Measurements from ENCODE around the gene EVI2B.

- TF ChIP-seq EZH2phosphoT487 (IDR thresholded peaks at IDR 0.05; ENCODE audit: insufficient read depth, low read depth) (no peak), EZH2 (IDR thresholded peaks at IDR 0.05; ENCODE audit: insufficient read depth, poor library complexity, severe bottlenecking) (no peak)
These were observed 40.3 kb downstream of the EVI2B start for GRCh38 chr17:31273516-31273915.

Data from GM23248 (cell line).